Astrocyte (in vitro differentiated cells and primary cell): ENCODE results near the gene PPP2R5D. TPM values are rescaled to one million over a fixed set of nuclear protein-coding genes. Genes with fewer than 3 reads are reported as not detected.
A peak's percentile ranks its signal among the peaks of the same experiment; 100 is the strongest.
"Not testable (repeated sequence)": the region's sequence is repeated elsewhere in the genome, so short reads cannot be mapped to it uniquely, and the experiment has no call there.

ENCODE experiments used
- DNase-seq: peaks from one replicate; pipeline ENCODE4 v3.0.0-alpha.2; 2010; ENCODE audit warnings: low read depth
- FAIRE-seq: peaks from 2 replicates; lab custom pipeline; 2011; peaks lifted over from hg19 to GRCh38; lab: Jason Lieb, UNC
- H2AFZ ChIP-seq: 2 replicates; pipeline ENCODE4 v1.6.0; 2012; ENCODE audit warnings: low read depth, low read length, inconsistent platforms
- H3K27ac ChIP-seq: 2 replicates; pipeline ENCODE4 v1.5.1; 2011; ENCODE audit warnings: low read depth, low read length, inconsistent platforms
- H3K27me3 ChIP-seq: 2 replicates; pipeline ENCODE4 v1.6.0; 2011; ENCODE audit warnings: low read length, inconsistent platforms; ENCODE audit not compliant: insufficient read depth
- H3K36me3 ChIP-seq: 2 replicates; pipeline ENCODE4 v1.5.1; 2011; ENCODE audit warnings: low read length, inconsistent platforms; ENCODE audit not compliant: insufficient read depth
- H3K4me1 ChIP-seq: 2 replicates; pipeline ENCODE4 v1.5.1; 2011; ENCODE audit warnings: low read length, inconsistent platforms; ENCODE audit not compliant: insufficient read depth
- H3K4me2 ChIP-seq: 2 replicates; pipeline ENCODE4 v1.6.0; 2012; ENCODE audit warnings: low read length, inconsistent platforms
- H3K4me3 ChIP-seq: 2 replicates; pipeline ENCODE4 v1.5.1; 2011; ENCODE audit warnings: low read depth, mild to moderate bottlenecking, low read length, inconsistent platforms; ENCODE audit not compliant: insufficient read depth
- H3K79me2 ChIP-seq: 2 replicates; pipeline ENCODE4 v1.6.0; 2012; ENCODE audit warnings: mild to moderate bottlenecking, low read length, inconsistent platforms; ENCODE audit not compliant: insufficient read depth
- H3K9ac ChIP-seq: 2 replicates; pipeline ENCODE4 v1.6.0; 2012; ENCODE audit warnings: mild to moderate bottlenecking, low read length, inconsistent platforms
- H3K9me3 ChIP-seq: 2 replicates; pipeline ENCODE4 v1.5.1; 2012; ENCODE audit warnings: low read depth, mild to moderate bottlenecking, low read length, inconsistent platforms; ENCODE audit not compliant: insufficient read depth
- H4K20me1 ChIP-seq: 2 replicates; pipeline ENCODE4 v1.6.0; 2012; ENCODE audit warnings: low read length, inconsistent platforms; ENCODE audit not compliant: insufficient read depth
- H3K27ac Mint-ChIP-seq: one replicate; pipeline ENCODE4 v1.8.0; 2021; ENCODE audit warnings: mild to moderate bottlenecking, mixed read lengths; ENCODE audit not compliant: unreplicated experiment
- H3K27me3 Mint-ChIP-seq: one replicate; pipeline ENCODE4 v1.8.0; 2021; ENCODE audit warnings: low read depth, mixed read lengths; ENCODE audit not compliant: unreplicated experiment
- H3K36me3 Mint-ChIP-seq: one replicate; pipeline ENCODE4 v1.8.0; 2021; ENCODE audit warnings: low read depth, mixed read lengths; ENCODE audit not compliant: unreplicated experiment
- H3K4me1 Mint-ChIP-seq: one replicate; pipeline ENCODE4 v1.8.0; 2021; ENCODE audit warnings: low read depth, mixed read lengths; ENCODE audit not compliant: unreplicated experiment
- H3K4me3 Mint-ChIP-seq: one replicate; pipeline ENCODE4 v1.8.0; 2021; ENCODE audit warnings: mild to moderate bottlenecking, moderate library complexity, mixed read lengths; ENCODE audit not compliant: unreplicated experiment
- H3K9me3 Mint-ChIP-seq: one replicate; pipeline ENCODE4 v1.8.0; 2021; ENCODE audit warnings: mild to moderate bottlenecking, mixed read lengths; ENCODE audit not compliant: unreplicated experiment
- CTCF ChIP-seq: IDR thresholded peaks from 2 replicates; pipeline ENCODE4 v1.5.1; 2011; ENCODE audit warnings: low read depth, mild to moderate bottlenecking, inconsistent platforms, low read length, moderate library complexity; ENCODE audit not compliant: insufficient read depth
- EZH2 ChIP-seq: IDR thresholded peaks from 2 replicates; pipeline ENCODE4 v1.6.1; 2012; ENCODE audit warnings: mild to moderate bottlenecking, low read length, inconsistent platforms; ENCODE audit not compliant: insufficient read depth
- total RNA-seq: library from RNA; stranded (reverse); gene quantifications from 2 replicates; pipeline ENCODE4 v1.2.1, GENCODE V29; 2021

The PPP2R5D gene
- total RNA-seq, 1 donor from 2014 or later: 53.0 TPM

GRCh38 chr6:42938987-42939809 lies 45.2 kb upstream of the PPP2R5D start:
- Histone ChIP-seq H3K4me3 (no peak overlapping the region), H3K9ac (no peak overlapping the region), H3K4me1 (no peaks in the 10 kb centered on the region), H3K4me2 (no peak overlapping the region), H3K79me2 (peaks cover 14% of the 10 kb centered on the region), H2AFZ (no peak overlapping the region), H4K20me1 (peaks cover 13% of the 10 kb centered on the region), H3K27me3 (no peaks in the 10 kb centered on the region), H3K9me3 (no peaks in the 10 kb centered on the region), H3K36me3 (peaks cover 27% of the 10 kb centered on the region), H3K27ac (no peak overlapping the region)
- no peak overlapping the region for H3K4me3 Mint-ChIP-seq
- peaks cover 22% of the 10 kb centered on the region for H3K36me3 Mint-ChIP-seq
- no peak overlapping the region for H3K27ac Mint-ChIP-seq
- TF ChIP-seq EZH2 (no peak), CTCF (no peak)
- no peaks in the 10 kb centered on the region for H3K4me1 Mint-ChIP-seq
- no peaks in the 10 kb centered on the region for H3K27me3 Mint-ChIP-seq
- H3K9me3 Mint-ChIP-seq: no peaks in the 10 kb centered on the region
- DNase-seq: no peak
- FAIRE-seq: no peak

GRCh38 chr6:42939810-42940167 lies 44.6 kb upstream of the PPP2R5D start:
- Histone ChIP-seq H3K36me3 (peaks cover 27% of the 10 kb centered on the region), H3K4me1 (no peaks in the 10 kb centered on the region), H3K79me2 (peaks cover 8% of the 10 kb centered on the region), H3K27ac (no peak overlapping the region), H3K9me3 (no peaks in the 10 kb centered on the region), H2AFZ (no peak overlapping the region), H3K4me2 (no peak overlapping the region), H4K20me1 (peaks cover 9% of the 10 kb centered on the region), H3K4me3 (no peak overlapping the region), H3K9ac (no peak overlapping the region), H3K27me3 (no peaks in the 10 kb centered on the region)
- Mint-ChIP-seq H3K4me3 (no peak overlapping the region), H3K4me1 (no peaks in the 10 kb centered on the region), H3K27ac (peak overlapping the region; percentile 7), H3K9me3 (no peaks in the 10 kb centered on the region), H3K27me3 (no peaks in the 10 kb centered on the region), H3K36me3 (peaks cover 21% of the 10 kb centered on the region)
- no peak for TF ChIP-seq EZH2
- no peak for TF ChIP-seq CTCF
- DNase-seq (no peak), FAIRE-seq (no peak)

GRCh38 chr6:42940493-42941045 lies 43.8 kb upstream of the PPP2R5D start:
- Histone ChIP-seq H3K9me3 (no peaks in the 10 kb centered on the region), H4K20me1 (peaks cover 6% of the 10 kb centered on the region), H3K4me2 (no peak overlapping the region), H3K36me3 (peaks cover 23% of the 10 kb centered on the region), H3K79me2 (peaks cover 5% of the 10 kb centered on the region), H3K9ac (no peak overlapping the region), H3K27ac (no peak overlapping the region), H3K4me1 (no peaks in the 10 kb centered on the region), H3K27me3 (no peaks in the 10 kb centered on the region), H3K4me3 (no peak overlapping the region), H2AFZ (no peak overlapping the region)
- no peak for TF ChIP-seq EZH2
- TF ChIP-seq CTCF: no peak
- Mint-ChIP-seq H3K27me3 (no peaks in the 10 kb centered on the region), H3K36me3 (peaks cover 19% of the 10 kb centered on the region), H3K27ac (no peak overlapping the region), H3K4me1 (no peaks in the 10 kb centered on the region), H3K9me3 (no peaks in the 10 kb centered on the region), H3K4me3 (no peak overlapping the region)
- no peak for FAIRE-seq
- no peak for DNase-seq

GRCh38 chr6:42941356-42941755 lies 43.0 kb upstream of the PPP2R5D start:
- not testable (repeated sequence) for H3K9ac ChIP-seq, H3K27me3 Mint-ChIP-seq, H3K9me3 Mint-ChIP-seq, H3K4me1 Mint-ChIP-seq, H2AFZ ChIP-seq, H3K9me3 ChIP-seq, H4K20me1 ChIP-seq, H3K27me3 ChIP-seq, H3K4me2 ChIP-seq, H3K4me3 ChIP-seq, H3K27ac Mint-ChIP-seq, H3K4me3 Mint-ChIP-seq, H3K27ac ChIP-seq, H3K79me2 ChIP-seq, H3K4me1 ChIP-seq, FAIRE-seq, DNase-seq
- peaks cover 16% of the 10 kb centered on the region for H3K36me3 ChIP-seq
- H3K36me3 Mint-ChIP-seq: peaks cover 18% of the 10 kb centered on the region
